HG02981 (cell line): ENCODE measurements around the gene KIF2B.
"Not testable (repeated sequence)": the region's sequence is repeated elsewhere in the genome, so short reads cannot be mapped to it uniquely, and the experiment has no call there.

Experiments used
- ATAC-seq: cut with Tn5 transposase; IDR thresholded peaks from one replicate; pipeline ENCODE4 v1.9.1; 2021; ENCODE audit warnings: mild to moderate bottlenecking, moderate library complexity; ENCODE audit not compliant: unreplicated experiment

Gene KIF2B, protein sequence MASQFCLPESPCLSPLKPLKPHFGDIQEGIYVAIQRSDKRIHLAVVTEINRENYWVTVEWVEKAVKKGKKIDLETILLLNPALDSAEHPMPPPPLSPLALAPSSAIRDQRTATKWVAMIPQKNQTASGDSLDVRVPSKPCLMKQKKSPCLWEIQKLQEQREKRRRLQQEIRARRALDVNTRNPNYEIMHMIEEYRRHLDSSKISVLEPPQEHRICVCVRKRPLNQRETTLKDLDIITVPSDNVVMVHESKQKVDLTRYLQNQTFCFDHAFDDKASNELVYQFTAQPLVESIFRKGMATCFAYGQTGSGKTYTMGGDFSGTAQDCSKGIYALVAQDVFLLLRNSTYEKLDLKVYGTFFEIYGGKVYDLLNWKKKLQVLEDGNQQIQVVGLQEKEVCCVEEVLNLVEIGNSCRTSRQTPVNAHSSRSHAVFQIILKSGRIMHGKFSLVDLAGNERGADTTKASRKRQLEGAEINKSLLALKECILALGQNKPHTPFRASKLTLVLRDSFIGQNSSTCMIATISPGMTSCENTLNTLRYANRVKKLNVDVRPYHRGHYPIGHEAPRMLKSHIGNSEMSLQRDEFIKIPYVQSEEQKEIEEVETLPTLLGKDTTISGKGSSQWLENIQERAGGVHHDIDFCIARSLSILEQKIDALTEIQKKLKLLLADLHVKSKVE

DNA sequence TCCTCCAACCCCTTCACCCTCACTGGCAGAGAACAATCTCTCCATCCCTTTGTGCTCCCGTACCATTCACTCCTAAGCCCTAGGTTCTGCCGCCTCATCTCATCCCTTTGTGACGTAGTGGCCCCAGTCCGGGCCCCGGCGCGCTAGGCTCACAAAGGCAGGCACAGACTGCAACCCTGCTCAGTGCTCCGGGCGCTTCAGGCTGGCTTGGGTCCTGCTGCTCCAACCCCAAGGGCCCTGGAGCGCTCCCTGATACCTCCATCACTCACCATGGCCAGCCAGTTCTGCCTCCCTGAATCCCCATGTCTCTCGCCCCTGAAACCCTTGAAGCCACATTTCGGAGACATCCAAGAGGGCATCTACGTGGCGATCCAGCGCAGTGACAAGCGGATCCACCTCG, at the start of gene KIF2B:
Gene KIF2B, plus strand, starts transcription at position 164 of the 400 bp plus-strand sequence. Its CDS starts 107 bp downstream, at position 271.
- no peak for ATAC-seq

DNA sequence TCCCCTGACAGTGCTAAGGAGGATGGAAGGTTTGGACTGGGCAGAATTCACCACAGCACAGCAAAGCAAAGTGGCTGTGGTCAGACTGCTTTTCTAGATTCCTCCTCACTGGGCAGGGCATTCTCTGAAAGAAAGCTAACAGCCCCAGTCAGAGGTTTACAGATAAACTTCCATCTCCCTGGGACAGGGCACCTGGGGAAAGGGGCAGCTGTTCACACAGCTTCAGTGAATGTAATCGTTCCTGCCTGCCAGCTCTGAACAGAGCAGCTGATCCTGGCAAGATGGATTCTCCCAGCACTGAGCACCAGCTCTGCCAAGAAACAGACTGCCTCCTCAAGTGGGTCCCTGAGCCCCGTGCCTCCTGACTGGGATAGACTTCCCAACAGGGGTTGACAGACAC, 42.4 kb upstream of the KIF2B start:
- ATAC-seq = no peak

DNA sequence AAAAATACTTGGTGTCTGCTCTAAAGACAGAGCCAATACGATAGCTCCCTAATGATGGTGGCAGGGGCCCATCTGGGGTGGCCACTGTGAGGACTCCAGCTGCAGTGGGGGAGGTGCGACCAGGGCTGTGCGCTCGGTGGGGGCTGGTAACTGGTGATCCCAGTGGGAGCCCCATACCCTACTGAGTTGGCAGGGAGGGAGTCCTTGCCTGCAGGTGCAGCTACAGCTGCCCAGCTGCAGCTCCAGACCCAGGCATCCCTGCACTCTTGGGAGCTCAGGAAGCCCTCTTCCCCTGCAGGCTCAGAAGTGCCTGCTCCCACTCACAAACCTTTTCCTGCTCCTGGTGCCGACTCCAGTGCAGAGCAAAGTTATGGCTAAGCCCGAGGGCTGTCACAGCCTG, 31.2 kb upstream of the KIF2B start:
- ATAC-seq = no peak

DNA sequence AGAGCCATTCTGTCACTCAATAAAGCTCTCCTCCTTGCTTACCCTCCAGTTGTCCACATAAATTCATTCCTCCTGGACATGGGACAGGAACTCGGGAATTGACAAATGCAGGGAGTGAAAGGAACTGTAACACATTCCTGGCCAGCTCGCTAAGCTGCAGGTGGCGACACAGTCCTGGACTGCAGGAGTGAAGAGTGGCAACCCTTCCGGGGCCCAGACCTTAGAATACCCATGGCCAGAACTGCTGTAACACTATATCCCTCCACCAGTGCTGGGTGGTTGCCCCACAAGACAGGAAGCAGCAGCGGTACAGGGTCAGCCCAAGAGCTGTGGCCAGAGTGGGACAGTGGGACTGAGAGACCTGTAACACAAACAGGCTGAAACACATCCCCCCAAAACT, 30.3 kb upstream of the KIF2B start:
- no peak for ATAC-seq

DNA sequence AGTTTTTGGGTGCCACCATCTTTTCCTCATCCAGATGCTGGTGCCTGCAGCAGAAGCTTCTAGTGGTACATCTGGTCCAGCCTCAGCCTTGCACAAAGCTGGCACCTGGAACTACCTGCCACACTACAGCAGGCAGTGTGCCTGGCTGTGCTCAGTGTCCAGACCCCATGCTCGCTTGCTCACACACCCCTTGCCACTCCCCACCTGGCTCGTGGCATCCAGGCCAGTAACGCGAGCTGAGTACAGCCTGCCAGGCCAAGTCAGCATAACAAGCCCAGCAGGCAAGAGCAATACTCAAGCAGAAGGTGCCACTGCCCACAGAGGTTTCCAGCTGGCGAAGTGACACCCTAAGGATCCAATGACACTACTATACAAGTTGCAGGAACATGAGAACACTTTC, 29.7 kb upstream of the KIF2B start:
- ATAC-seq = no peak

DNA sequence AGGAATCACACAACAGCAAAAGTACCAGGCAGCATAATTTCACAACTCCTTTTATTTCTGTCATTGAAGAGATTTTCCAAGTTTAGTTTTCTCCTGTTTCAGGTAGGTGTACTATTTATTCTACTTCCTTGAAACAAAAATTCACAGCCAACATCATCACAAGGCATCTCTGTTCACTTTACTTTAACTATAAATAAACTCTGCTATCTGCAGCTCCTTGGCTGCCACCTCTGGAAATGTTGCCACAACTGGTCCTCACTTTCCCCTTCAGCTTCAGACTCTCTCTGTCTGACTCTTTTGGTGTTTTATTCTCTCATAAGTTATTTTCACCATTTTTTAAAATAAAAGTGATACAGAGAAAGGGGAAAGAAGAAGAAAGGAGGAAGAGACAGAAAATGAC, 27.9 kb upstream of the KIF2B start:
- ATAC-seq = no peak

DNA sequence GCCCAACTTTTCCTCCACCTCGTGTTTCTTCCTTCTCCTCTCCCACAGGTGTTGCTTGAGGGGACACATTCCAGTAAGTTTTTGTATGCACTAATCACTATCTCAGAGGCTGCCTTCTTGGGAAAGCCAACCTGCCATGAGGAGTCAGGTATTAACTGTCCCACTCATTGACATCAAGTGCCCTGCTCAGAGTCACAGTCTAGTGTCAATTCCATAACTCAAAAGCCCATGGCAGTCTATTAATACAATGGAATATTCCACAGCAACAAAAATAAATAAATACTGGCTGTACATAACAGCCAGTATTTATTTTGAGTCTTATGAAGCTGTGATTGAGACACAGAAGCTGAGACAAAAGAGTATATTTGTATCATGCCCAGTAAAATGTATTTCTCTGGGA, 26.1 kb upstream of the KIF2B start:
- ATAC-seq = no peak

DNA sequence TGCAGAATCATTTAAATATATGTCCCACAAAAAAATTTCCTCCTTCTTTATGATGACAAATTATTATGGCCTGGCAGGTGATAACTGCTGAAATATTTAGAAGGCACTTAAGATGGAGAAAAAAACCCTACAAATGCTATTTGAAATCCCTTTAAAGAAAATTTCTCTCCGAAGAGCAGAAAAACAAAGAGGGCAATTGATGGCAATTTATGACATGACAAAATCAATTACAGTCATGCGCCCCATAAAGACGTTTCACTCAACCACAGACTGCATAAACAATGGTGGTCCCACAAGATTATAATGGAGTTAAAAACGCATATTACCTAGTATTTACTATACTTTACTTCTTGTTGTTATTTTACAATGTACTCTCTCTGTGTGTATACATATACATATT, 25.2 kb upstream of the KIF2B start:
- no peak for ATAC-seq

DNA sequence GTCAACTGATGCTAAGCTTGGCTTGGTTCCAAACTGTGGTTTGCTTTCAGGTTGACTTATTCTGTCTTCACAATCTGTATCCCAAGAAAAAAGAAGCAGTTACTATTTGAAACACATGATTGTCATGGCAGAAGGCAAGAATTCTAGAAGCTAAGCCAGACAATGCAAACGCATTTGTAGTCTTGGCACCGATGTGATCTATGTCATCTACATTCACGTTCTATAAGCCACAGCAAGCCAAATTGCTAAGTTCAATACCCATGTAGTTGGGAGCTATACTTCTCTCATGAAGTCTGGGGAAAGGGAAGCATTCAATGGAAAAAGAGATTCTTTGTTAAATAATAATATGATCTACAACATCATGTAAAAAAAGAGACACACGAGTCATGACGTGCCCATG, 18.3 kb upstream of the KIF2B start:
- ATAC-seq = no peak

DNA sequence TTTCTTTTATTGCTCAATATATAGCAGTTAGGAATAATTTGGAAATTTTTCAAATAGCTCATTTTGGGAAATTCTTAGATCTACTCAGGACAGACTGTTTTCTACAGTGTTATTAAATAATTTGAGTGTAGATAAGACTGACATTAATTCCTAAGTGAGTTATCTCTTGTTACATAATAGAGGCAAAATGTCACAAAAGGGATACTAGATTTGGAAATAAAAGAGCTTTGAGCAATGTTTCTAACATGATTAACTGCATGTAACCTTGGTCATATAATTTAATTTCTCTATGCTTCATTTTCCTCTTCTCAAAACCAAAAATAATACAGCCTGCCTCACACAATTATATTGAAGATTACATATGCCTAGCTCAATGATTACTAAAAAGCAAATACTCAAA, 16.3 kb upstream of the KIF2B start:
- ATAC-seq = no peak

DNA sequence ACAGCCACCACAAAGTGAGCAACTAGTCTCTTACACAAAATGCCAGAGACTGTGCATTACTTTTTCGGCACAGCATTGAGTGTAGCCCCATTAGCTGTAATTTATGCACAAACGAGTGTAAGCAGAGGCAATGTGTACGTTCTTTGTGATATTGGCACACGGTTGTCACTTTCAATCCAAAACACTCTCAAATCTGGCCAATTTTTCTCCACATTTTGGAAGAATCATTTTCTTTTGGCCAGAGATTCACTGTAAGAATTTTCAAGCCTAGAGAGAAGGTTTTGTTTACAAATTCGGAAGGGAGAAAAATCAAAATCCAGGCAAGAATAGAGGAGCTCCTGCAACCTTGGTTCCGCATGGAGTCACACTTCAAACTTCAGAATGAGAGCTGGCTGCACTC, 15.4 kb upstream of the KIF2B start:
- ATAC-seq = no peak

DNA sequence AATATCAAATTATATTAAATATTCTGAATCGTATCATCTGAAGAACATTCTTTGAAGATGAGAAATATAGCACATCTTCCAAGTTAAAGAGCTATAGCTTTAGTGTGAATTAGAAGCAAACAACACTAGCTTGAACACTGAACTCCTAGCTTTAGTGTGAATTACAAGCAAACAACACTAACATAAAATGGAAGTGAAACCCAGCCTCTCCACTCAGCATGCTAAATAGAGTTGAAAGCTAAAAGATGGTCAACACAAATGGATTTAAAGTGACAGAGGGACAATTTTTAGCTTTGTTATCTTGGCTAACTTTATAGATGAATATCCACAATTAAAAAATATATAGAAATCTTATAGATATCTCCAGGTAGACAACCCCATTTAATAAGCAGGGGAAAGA, 4.5 kb upstream of the KIF2B start:
- ATAC-seq = no peak

DNA sequence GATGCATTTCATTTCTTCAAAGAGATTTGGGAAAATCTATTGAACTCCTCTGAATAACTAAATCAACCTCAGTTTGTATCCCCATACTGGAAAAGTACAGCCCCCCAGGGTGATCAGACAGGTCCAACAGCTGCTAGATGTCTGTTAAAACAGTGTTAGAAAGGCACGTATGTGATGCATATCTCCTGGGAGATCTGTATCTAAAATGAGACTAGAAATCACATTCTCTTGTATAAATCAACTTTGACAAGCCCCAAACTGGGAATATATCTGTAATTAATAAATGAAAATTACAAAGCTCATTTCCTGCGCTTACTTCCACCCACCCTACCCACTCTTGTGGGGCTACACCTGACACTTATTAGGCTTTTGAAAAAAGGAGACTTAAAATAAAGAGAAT, 3.8 kb upstream of the KIF2B start:
- ATAC-seq = no peak

DNA sequence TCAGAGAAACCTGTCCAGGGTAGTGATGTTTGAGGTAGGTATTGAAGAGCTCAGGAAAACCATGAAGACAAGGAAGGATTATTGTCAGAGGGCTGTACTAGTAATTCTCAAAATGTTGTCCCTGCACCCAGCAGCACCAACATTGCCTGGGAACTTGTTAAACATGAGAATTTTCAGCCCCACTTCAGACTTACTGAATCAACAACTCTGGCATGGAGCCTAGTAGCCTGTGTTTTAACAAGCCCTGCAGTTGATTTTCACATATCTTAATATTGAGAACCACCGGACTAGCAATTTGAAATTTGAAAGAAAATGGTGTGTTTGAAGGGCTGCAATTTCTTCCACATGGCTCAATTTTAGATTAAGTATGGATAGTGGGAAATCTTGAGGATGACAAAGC, 2.8 kb upstream of the KIF2B start:
- no peak for ATAC-seq

DNA sequence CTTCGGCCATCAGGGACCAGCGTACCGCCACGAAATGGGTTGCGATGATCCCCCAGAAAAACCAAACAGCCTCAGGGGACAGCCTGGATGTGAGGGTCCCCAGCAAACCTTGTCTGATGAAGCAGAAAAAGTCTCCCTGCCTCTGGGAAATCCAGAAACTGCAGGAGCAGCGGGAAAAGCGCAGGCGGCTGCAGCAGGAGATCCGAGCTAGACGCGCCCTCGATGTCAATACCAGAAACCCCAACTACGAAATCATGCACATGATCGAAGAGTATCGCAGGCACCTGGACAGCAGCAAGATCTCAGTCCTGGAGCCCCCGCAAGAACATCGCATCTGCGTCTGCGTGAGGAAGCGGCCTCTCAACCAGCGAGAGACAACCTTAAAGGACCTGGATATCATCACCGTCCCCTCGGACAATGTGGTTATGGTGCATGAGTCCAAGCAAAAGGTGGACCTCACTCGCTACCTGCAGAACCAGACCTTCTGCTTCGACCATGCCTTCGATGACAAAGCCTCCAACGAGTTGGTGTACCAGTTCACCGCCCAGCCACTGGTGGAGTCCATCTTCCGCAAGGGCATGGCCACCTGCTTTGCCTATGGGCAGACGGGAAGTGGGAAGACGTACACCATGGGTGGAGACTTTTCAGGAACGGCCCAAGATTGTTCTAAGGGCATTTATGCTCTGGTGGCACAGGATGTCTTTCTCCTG, 769 bp downstream of the KIF2B start:
- ATAC-seq = no peak

DNA sequence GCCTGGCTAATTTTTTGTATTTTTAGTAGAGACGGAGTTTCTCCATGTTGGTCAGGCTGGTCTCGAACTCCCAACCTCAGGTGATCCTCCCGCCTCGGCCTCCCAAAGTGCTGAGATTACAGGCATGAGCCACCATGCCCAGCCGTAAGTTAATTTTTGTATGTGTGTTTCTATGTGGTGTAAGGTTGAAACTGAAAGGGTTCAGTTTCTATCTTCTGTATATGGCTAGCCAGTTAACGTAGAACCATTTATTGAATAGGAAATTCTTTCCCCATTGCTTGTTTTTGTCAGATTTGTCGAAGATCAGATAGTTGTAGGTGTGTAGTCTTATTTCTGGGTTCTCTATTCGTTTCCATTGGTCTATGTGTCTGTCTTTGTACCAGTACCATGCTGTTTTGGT, 12.0 kb downstream of the KIF2B start:
- ATAC-seq = not testable (repeated sequence)

DNA sequence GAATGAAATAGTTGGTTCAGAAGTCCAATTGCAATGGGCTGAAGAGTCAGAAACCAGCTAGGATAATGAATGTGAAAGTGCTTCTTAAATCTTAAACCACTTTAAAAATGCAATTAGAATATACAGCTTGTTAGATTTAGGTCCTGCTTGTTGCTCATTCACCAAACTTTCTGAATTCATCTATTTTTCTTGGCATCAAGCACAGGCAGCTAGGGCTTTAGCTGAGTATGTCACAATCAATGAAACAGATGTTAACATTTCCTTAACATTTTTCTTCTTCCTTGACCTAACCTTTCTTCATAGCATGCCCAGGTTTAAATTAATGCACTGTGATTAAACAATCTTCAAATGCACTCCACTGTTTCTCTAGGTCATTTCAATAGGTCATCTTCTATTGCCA, 14.4 kb downstream of the KIF2B start:
- ATAC-seq = no peak

DNA sequence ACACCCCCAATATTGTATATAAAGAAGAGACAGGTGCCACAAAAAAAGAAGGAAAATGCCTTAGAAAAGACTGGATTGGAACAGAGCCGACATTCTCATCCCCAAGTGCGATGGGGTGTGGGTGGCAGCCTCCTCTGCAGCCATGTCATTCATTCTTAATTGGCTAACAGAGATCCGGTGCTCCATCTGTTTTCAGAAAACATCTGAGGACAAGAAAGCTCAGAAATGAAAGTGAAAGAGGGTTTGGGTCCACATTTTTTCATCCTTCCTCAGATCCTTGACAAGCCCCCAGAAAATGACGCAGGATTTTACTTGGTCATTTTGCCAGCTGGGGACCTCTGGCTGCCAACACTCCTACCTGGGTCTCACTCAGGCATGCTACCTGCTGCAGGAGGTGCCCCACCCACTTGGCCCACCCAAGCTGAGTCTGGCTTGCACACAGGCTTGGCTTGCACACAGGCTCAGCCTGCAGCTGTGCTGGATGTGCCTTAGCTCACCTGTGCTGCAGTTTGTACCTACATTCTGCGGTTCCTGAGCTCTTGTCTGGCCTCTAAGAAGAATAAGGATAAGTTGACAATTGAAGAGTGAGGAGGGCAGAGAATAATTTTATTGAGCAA, 21.9 kb downstream of the KIF2B start:
- ATAC-seq = no peak

DNA sequence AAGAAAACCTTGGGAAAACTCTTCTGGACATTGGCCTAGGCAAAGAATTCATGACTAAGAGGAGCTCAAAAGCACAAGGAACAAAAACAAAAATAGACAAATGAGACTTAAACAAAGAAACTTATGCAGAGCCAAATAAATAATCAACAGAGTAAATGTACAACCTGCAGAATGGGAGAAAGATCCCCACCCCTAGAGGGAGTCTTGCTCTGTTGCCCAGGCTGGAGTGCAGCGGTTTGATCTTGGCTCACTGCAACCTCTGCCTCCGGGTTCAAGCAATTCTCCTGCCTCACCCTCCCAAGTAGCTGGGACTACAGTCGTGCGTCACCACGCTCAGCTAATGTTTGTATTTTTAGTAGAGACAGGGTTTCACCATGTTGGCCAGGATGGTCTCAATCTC, 48.4 kb downstream of the KIF2B start:
- ATAC-seq = not testable (repeated sequence)
